Progenitor cell of endocrine pancreas (in vitro differentiated cells): ENCODE measurements around the gene SMIM35. TPM values are rescaled to one million over a fixed set of nuclear protein-coding genes. Genes with fewer than 3 reads are reported as not detected.

Source experiments
- DNase-seq: peaks from one replicate; pipeline ENCODE4 v3.0.0; 2021; ENCODE audit warnings: low spot score; ENCODE audit not compliant: unreplicated experiment
- H3K27ac Mint-ChIP-seq: 2 replicates; pipeline ENCODE4 v1.8.0; 2021; ENCODE audit warnings: mild to moderate bottlenecking, moderate library complexity, mixed read lengths
- H3K27me3 Mint-ChIP-seq: 2 replicates; pipeline ENCODE4 v1.8.0; 2021; ENCODE audit warnings: mixed read lengths
- H3K36me3 Mint-ChIP-seq: 2 replicates; pipeline ENCODE4 v1.8.0; 2022; ENCODE audit warnings: mixed read lengths; ENCODE audit not compliant: insufficient read depth
- H3K4me1 Mint-ChIP-seq: 2 replicates; pipeline ENCODE4 v1.8.0; 2021; ENCODE audit warnings: low read depth, mixed read lengths
- H3K4me3 Mint-ChIP-seq: 2 replicates; pipeline ENCODE4 v1.8.0; 2021; ENCODE audit warnings: low read depth, mild to moderate bottlenecking, moderate library complexity, mixed read lengths
- H3K9me3 Mint-ChIP-seq: 2 replicates; pipeline ENCODE4 v1.8.0; 2021; ENCODE audit warnings: low read depth, mixed read lengths
- total RNA-seq: library from RNA; stranded (reverse); gene quantifications from 2 replicates; pipeline ENCODE4 v1.2.1, GENCODE V29; 2021
- TF ChIP-seq, protein P1 (sequence below): fragments of 200-600 bp; sonication (generic); IDR thresholded peaks from one replicate; pipeline ENCODE4 v1.5.0; 2021; ENCODE audit warnings: antibody characterized with exemption, mild to moderate bottlenecking; ENCODE audit not compliant: unreplicated experiment

The SMIM35 gene
- total RNA-seq, 1 donor from 2014 or later: not detected

DNA sequence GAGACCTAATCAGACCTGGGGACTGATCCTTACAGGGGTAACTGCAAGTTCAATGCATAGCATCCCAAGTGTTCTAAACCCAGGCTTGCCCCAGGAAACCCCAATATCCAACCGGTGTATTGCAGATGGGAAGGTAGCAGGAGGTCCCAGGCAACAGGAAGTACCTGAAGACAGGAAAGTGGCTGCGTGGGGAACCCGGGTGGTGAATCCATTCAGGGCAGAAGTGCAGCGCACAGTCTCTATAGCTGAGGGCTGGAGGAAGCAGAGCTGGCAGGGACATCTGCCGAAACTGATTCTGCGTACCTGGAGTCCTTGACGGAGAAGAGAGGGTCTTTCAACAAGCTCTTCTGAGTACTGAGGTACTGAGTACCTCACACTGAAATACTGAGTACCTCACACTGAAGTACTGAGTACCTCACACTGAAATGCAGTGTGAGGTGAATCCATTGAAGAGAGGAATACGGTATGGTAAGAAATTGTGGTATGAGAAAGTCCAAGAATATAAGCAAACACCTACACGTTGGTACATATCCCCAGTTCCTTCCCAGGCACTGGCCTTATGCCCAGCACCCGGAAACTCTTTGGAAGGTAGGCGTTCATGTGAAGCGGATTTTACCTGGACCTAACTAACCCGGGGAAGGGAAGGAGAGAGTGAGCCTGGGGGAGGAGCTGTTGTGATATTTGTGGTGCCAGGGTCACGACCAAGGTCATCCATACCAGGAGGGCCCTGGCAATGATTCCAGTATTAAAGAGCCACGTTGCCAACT, 45.8 kb upstream of the SMIM35 start:
- no peaks in the 10 kb centered on the region for H3K36me3 Mint-ChIP-seq

GRCh38 chr11:118129471-118130172, 42.9 kb upstream of the SMIM35 start:
- H3K4me1 Mint-ChIP-seq: no peaks in the 10 kb centered on the region

More for the DNA sequence above, 45.8 kb upstream of the SMIM35 start:
- Mint-ChIP-seq H3K9me3 (no peaks in the 10 kb centered on the region), H3K27ac (no peak overlapping the region), H3K27me3 (peaks cover 43% of the 10 kb centered on the region), H3K4me3 (no peak overlapping the region), H3K4me1 (no peaks in the 10 kb centered on the region)
- TF ChIP-seq, protein P1, sequence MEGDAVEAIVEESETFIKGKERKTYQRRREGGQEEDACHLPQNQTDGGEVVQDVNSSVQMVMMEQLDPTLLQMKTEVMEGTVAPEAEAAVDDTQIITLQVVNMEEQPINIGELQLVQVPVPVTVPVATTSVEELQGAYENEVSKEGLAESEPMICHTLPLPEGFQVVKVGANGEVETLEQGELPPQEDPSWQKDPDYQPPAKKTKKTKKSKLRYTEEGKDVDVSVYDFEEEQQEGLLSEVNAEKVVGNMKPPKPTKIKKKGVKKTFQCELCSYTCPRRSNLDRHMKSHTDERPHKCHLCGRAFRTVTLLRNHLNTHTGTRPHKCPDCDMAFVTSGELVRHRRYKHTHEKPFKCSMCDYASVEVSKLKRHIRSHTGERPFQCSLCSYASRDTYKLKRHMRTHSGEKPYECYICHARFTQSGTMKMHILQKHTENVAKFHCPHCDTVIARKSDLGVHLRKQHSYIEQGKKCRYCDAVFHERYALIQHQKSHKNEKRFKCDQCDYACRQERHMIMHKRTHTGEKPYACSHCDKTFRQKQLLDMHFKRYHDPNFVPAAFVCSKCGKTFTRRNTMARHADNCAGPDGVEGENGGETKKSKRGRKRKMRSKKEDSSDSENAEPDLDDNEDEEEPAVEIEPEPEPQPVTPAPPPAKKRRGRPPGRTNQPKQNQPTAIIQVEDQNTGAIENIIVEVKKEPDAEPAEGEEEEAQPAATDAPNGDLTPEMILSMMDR: no peak
- no peak for DNase-seq

GRCh38 chr11:118128721-118129470, 42.1 kb upstream of the SMIM35 start:
- Mint-ChIP-seq H3K9me3 (no peaks in the 10 kb centered on the region), H3K4me3 (no peak overlapping the region), H3K4me1 (no peaks in the 10 kb centered on the region), H3K36me3 (no peaks in the 10 kb centered on the region), H3K27me3 (peaks cover 23% of the 10 kb centered on the region), H3K27ac (no peak overlapping the region)
- no peak for DNase-seq
- TF ChIP-seq, protein P1: no peak

More at GRCh38 chr11:118129471-118130172, 42.9 kb upstream of the SMIM35 start:
- TF ChIP-seq, protein P1: no peak
- Mint-ChIP-seq H3K27ac (no peak overlapping the region), H3K36me3 (no peaks in the 10 kb centered on the region), H3K9me3 (no peaks in the 10 kb centered on the region), H3K4me3 (no peak overlapping the region), H3K27me3 (peaks cover 30% of the 10 kb centered on the region)
- no peak for DNase-seq

DNA sequence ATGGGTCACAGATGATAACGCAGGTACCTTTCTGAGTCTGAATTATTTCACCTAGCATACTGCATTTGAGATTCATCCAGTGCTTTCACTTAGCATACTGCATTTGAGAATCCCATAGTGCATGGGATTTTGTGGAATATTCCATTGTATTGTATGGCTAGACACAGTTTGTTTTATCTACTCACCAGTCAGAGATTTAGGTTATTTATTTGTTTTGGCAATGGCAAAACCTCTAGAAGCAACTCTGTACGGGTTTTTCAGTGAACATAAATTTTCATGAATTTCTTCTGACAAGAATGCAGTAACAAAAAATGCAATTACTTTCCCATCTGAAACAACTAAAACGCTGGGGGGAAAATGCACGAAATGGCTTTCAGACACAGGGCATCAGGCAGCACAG, 41.5 kb upstream of the SMIM35 start:
- Mint-ChIP-seq H3K4me1 (no peaks in the 10 kb centered on the region), H3K4me3 (no peak overlapping the region), H3K36me3 (no peaks in the 10 kb centered on the region), H3K27me3 (peaks cover 21% of the 10 kb centered on the region), H3K9me3 (no peaks in the 10 kb centered on the region), H3K27ac (no peak overlapping the region)
- TF ChIP-seq, protein P1: no peak
- DNase-seq: no peak
